ENCODE data around the gene ZFYVE27.

DNA sequence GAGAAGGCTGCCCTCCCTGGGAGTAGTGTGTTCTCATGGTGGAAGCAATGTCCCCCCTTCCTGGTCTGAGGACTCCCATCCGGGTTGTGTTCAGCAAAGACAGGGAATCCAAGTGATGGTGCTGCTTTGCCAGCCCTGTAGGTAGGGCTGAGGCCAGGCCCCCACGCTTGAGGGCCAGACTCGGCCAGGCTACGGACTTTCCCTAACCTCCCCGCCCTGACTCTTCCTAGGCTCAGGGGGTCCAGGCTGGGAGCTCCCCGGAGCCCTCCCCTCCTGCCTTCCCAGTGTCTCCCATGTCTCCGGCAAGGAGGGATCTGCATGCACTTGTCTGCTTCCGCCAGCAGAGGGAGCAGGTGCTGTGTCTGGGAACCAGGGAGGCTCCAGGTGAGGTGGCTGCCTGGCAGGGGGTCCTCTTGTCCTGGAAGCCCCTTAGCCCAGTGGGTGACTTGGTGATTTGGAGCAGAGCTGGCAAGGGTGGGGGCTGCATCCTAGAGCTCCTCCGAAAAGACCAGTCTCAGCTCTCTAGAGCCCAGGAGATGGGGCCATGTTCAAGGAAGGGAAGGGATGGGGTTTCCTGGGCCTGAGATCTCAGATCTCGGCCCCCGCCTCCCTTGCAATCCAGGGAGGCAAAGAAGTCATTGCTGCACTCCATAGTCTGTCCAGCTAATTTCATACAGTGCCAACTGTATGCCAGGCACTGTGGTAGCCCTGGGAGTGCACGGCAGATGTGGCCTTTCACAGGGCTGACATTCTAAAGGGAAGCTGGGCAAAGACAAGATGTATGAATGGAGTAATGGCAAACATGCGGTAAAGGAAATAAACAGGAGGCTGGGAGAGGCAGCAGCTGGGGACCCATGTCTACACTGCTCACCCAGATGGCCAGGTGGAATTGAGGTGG, 55.1 kb downstream of the ZFYVE27 start:
- TF ChIP-seq, protein P1, sequence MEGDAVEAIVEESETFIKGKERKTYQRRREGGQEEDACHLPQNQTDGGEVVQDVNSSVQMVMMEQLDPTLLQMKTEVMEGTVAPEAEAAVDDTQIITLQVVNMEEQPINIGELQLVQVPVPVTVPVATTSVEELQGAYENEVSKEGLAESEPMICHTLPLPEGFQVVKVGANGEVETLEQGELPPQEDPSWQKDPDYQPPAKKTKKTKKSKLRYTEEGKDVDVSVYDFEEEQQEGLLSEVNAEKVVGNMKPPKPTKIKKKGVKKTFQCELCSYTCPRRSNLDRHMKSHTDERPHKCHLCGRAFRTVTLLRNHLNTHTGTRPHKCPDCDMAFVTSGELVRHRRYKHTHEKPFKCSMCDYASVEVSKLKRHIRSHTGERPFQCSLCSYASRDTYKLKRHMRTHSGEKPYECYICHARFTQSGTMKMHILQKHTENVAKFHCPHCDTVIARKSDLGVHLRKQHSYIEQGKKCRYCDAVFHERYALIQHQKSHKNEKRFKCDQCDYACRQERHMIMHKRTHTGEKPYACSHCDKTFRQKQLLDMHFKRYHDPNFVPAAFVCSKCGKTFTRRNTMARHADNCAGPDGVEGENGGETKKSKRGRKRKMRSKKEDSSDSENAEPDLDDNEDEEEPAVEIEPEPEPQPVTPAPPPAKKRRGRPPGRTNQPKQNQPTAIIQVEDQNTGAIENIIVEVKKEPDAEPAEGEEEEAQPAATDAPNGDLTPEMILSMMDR (IDR thresholded peaks at IDR 0.05; ENCODE audit: poor library complexity, severe bottlenecking), result peak; percentile 90
- TF ChIP-seq EZH2 (IDR thresholded peaks at IDR 0.05; ENCODE audit: borderline replicate concordance, insufficient read depth, low read length, poor library complexity, severe bottlenecking) (no peak), RAD21 (conservative IDR thresholded peaks at IDR 0.05) (peak; percentile 82)

All from neural cell (in vitro differentiated cells).